Measurements from ENCODE around the gene GLT8D2.

The GLT8D2 gene

DNA sequence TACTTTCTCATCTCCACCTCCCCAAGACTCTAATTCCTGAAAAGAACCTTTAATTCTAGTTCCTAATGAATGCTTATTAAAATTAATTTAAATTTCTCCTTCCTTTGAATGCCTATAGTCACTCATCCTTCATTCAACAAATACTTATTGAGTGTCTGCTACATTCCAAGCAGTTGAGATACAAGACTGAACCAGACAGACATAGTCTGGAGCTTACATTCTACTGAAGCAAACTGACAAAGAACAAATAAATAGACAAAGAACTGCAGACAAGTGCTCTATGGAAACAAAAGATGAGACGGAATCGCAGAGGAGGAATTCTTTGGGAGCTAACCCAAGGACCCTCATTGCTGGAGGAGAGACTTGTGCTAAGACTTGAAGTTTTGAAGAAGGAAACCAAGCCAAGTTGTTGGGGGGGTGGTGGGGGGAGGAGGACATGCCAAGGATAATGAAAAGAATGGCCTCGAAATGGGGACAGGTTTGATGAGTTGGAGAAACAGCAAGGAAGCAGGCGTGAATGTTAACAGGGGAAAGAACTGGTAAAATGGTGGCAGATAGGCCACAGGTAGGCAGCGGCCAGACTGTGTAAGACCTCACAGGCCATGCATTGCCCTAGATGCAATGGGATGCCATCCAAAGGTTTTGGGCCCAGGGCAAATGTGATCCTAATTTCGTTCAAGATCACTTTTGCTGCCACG, 94.0 kb downstream of the GLT8D2 start:
- TF ChIP-seq, protein P1, sequence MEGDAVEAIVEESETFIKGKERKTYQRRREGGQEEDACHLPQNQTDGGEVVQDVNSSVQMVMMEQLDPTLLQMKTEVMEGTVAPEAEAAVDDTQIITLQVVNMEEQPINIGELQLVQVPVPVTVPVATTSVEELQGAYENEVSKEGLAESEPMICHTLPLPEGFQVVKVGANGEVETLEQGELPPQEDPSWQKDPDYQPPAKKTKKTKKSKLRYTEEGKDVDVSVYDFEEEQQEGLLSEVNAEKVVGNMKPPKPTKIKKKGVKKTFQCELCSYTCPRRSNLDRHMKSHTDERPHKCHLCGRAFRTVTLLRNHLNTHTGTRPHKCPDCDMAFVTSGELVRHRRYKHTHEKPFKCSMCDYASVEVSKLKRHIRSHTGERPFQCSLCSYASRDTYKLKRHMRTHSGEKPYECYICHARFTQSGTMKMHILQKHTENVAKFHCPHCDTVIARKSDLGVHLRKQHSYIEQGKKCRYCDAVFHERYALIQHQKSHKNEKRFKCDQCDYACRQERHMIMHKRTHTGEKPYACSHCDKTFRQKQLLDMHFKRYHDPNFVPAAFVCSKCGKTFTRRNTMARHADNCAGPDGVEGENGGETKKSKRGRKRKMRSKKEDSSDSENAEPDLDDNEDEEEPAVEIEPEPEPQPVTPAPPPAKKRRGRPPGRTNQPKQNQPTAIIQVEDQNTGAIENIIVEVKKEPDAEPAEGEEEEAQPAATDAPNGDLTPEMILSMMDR (IDR thresholded peaks at IDR 0.05; ENCODE audit: extremely low read depth, insufficient read depth, missing control alignments): no peak
- in situ Hi-C loops (cut with MboI; ENCODE audit: low pct_unique_long_range_greater_than_20kb, low sequenced_read_pairs, unreplicated experiment): no loop called here
- DNase-seq (ENCODE audit: low spot score): no peak

DNA sequence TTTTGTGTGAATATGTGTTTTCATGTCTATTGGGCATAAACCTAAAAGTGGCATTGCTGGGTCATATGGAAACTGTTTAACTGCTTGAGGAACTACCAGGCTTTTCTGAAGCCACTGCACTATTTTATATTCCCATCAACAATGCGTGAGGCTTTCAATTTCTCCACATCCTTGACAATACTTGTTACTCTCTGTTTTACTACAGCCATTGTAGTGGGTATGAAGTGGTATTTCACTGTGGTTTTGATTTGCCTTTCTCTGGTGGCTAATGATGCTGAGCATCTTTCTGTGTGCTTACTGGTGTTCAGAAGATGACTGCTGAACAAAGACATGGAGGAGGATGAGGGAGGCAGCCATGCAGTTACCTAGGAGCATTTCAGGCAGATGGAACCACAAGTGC, 97.5 kb downstream of the GLT8D2 start:
- in situ Hi-C loops (cut with MboI; ENCODE audit: low pct_unique_long_range_greater_than_20kb, low sequenced_read_pairs, unreplicated experiment): no loop called here
- no peak for DNase-seq (ENCODE audit: low spot score)
- TF ChIP-seq, protein P1 (IDR thresholded peaks at IDR 0.05; ENCODE audit: extremely low read depth, insufficient read depth, missing control alignments): no peak

DNA sequence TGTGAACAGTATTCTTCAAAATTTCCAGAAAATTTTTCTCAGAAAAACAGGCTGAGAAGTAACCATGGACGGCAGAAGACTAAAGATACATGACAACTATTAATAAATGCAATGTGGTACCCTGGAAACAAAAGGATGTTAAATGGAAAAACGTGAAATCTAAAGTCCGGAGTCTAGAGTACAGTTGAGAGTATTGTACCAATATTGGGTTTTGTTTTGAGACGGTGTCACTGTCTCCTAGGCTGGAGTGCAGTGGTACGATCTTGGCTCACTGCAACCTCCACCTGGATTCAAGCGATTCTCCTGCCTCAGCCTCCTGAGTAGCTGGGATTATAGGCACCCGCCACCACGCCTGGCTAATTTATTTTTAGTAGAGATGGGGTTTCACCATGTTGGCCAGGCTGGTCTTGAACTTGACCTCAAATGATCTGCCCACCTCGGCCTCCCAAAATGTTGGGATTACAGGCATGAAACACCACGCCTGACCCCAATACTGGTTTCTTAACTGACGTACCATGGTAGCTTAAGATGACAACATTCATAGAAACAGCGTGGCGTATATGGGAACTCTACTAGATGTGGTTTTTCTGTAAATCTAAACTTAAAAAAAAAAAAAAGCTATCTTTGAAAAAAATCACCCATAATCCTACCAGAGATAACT, 101.1 kb downstream of the GLT8D2 start:
- in situ Hi-C loops (cut with MboI; ENCODE audit: low pct_unique_long_range_greater_than_20kb, low sequenced_read_pairs, unreplicated experiment): no loop called here
- DNase-seq (ENCODE audit: low spot score): no peak
- TF ChIP-seq, protein P1 (IDR thresholded peaks at IDR 0.05; ENCODE audit: extremely low read depth, insufficient read depth, missing control alignments): no peak

DNA sequence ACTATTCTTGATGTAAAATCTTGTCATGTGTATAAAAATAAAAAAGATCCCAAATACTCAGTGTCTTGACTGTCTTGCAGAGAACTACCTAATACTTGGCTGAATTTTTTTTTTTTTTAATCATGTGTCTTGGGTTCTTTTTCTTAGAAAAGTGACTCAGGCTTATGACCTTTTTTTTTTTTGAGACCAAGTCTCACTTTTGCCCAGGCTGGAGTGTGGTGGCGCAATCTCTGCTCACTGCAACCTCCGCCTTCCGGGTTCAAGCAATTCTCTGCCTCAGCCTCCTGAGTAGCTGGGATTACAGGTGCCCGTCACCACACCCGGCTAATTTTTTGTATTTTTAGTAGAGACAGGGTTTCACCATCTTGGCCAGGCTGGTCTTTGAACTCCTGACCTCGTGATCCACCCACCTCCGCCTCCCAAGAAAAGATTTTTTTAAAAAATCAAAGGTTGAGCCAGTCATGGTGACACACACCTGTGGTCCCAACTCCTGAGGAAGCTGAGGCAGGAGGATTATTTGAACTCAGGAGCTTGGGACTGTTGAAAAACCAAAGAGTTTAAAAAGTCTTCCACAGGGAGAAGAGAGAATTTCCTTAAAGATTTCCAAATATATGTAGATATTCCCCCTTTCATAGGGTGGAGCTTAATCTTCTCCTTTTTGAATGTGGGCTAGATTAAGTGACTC, 102.0 kb downstream of the GLT8D2 start:
- in situ Hi-C loops (cut with MboI; ENCODE audit: low pct_unique_long_range_greater_than_20kb, low sequenced_read_pairs, unreplicated experiment): no loop called here
- TF ChIP-seq, protein P1 (IDR thresholded peaks at IDR 0.05; ENCODE audit: extremely low read depth, insufficient read depth, missing control alignments): no peak
- DNase-seq (ENCODE audit: low spot score): no peak

DNA sequence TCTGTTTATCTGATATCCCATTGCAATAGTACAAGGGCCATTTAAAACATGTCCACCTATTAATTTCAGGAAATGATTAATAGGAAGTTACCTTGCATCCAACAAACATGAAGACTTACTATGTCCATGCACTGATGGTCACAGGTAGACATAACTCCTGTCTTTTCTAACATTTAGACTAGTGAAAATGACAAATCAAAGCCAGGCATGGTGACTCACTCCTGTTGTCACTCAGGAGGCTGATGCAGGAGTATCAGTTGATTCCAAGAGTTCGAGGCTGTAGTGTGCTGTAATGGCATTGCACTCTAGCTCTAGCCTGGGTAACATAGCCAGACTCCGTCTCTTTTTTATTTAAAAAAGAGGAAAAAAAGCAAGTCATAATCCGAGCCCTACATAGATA, 105.0 kb downstream of the GLT8D2 start:
- in situ Hi-C loops (cut with MboI; ENCODE audit: low pct_unique_long_range_greater_than_20kb, low sequenced_read_pairs, unreplicated experiment): no loop called here
- TF ChIP-seq, protein P1 (IDR thresholded peaks at IDR 0.05; ENCODE audit: extremely low read depth, insufficient read depth, missing control alignments): no peak
- DNase-seq (ENCODE audit: low spot score): no peak

Data from GM13977 (cell line).